Activated T-helper 1 cell treated with Interleukin-2 at 50 U/mL for 16 hours (primary cell): ENCODE data around the gene DAB2IP.

Source experiments
- DNase-seq: peaks from one replicate; pipeline ENCODE4 v3.0.0-alpha.2; 2020; ENCODE audit warnings: low read depth

DAB2IP gene

DNA sequence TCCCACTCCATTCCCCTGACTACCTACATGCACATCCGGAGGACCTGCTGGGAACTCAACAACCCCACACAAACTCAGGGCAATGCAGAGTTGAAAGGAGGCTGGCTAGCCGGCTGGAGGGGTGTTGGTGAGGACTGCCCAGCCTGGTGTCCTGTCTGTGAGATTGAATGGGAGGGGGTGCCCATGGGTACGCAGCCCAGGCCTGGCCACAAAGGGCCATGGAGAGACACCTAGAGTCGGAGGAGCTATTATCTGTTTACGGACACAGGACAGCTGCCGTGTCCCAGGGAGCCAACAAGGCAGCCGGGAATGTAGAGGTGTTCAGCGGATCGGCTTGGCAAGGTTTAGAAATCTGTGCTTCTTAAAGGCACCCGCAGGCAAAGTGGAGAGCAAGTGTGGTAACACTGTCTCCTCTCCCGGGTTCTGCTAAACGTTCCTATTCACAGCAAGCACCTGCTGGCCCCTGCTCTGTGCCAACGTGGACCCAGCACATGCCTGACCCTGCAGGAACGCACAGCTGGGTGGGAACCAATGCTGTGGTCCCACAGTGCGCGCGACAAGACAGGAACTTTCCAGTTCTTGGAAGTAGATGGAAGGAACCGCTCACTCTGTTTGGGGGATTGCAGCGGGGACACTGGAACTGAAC is 166.7 kb downstream of the DAB2IP start:
- no peak for DNase-seq

DNA sequence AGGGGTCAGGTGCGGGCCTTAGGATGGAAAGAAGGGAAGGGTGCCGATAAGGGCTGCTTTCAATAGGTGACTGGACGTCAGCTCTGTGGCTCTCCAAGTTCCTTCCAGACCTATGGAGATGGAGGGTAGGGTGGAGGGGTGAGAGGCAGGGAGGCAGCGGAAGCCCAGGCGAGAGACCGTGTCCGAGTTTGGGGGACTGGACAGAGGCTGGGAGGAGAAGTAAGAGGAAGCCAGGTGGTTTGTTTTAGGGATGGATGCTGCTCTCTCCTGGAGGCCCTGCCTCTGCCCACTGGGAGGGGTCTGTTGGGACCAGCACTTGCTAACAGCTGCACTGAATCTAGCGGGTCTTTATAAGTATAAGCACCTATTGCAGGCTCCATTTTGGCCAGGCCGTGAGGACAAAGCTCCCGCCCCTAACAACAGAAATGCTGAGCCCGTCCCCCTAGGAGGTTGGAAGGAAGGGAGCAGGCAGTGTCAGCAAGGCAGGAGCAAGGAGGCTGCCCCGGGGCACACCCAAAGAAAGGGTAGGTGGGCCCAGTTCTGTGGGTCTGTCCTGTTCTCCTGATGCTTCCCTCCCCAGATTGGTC is 167.5 kb downstream of the DAB2IP start:
- DNase-seq = no peak

DNA sequence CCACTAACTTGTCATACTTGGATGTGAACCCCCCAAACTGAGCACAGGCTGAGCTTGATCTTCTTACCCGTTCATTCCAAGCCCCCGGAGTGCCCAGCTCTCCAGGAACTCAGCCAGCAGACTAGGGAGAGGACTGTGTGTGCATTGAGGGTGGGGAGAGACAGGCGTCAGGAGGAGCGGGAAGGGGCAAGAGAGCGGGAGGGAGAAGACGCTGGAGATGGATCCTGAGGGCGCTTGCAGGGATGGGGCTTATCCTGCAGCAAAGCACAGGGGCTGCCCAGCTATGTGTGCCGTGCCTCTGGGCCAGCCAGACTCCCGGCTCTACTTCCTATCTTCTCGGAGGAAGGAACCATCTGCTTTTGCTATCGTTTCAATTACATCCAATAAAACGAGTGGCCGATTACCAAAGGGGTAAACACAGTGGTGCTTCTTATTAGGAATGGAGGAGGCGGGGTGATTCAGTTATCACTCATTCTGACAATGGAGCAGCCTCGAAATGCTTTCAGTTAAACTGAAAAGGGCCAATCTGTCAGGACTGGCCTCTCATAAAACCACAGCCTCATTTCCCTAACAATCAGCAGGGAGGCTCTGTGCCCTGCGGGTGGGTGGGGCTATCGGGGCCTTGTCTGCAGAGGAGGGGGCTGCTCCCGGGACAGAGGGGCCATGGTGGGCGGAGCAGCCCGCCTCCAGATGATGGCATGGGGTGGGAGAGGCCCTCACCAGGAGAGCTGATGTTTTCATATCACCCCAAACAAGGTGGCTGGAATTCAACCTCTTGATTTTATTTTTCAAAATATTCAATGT is 168.2 kb downstream of the DAB2IP start:
- DNase-seq = no peak

DNA sequence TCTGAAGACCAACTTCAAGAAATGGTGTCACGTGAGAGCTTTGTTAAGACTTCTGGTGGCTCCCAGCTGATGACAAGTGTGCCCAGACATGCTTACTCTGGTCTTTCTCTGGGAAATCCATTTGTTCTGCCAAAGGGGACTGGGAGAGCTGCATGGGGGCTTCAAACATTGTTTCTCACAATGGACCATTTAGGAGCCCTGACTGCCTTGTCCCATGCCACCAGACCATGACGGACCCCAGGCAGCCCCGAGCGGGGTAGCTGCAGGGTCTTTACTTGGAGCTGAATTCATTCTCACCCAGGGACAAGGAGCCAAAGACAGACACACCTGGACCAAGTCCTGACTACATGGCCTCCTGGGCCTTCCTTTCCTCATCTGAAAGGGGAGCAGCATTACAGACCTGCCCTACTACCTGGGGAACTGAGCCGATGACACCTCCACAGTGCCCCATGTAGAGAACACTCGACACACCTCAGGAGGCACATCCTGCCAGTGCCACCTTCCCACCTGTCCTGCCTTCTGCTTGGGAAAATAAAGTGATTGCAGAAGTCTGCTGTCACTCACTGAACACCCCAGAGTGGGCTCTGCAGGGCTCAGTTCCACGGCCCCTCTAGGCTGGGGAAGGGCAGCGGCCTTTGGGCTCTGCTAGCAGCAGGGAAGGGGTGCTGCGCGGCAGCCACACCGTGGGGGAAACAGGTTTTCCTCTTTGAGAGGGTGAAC is 169.0 kb downstream of the DAB2IP start:
- DNase-seq = no peak

DNA sequence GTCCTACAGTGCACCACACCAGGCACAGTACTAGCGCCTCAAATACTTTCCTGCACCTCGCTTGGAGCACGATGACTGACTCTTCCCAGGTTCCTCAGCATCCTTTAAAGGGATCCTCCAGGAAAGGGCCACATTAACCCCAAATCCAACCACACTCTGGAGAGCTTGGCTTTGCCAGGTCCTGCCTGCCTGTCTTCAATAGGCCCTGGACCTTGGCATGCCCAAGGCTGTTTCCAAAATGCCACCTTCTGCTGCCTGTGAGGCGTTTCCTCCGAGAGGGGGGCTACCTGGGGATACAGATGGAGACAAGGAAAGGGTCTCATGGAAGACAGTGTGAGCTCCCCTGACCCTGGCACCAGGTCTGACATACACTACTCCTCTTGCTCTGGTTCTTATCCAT is 169.9 kb downstream of the DAB2IP start:
- no peak for DNase-seq

DNA sequence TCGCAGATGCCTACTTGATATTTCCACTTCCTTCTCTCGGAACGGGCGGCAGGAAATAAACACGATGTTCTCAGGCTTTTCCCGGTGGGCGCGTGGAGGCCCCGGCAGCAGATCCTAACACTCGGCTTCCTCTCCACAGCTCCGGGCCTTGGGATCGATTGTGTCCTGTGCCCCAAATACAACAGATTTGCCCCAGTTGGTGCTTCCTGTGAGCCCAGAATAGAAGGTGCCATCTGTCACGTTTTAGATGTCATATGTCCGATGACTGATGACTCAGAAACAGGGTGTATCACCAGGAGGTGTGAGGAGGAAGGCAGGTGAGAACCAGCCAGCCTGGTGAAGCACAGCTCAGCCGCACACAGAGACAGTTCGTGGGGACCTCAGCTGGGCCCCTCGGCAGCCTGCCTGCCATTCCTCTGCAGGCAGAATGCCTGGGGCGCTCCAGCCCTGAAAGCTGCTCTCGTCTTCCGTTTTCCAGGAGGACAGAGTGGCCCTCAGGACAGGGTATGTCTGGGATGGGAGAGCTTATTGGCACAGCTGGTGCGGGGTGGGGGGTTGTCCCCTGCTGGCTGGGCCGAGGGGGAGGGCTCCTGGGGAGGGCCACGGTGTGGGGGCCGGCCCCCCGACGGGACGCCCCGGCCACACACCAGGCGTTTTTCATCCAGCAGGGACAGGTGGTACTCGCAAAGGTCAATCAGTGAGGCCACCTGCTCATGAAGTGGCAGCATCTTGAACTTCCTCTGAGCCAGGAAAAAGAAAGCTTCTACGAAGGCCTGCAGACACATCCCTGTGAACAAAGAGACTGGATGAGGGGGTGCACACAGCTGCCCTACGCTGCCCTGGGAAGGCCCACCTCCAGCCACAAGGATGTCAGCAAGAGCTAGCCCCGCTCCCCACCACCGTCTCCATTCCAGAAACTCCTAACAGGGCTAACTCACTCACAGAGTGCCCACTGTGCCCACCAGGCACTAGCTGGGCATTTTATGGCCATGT is 171.0 kb downstream of the DAB2IP start:
- no peak for DNase-seq

DNA sequence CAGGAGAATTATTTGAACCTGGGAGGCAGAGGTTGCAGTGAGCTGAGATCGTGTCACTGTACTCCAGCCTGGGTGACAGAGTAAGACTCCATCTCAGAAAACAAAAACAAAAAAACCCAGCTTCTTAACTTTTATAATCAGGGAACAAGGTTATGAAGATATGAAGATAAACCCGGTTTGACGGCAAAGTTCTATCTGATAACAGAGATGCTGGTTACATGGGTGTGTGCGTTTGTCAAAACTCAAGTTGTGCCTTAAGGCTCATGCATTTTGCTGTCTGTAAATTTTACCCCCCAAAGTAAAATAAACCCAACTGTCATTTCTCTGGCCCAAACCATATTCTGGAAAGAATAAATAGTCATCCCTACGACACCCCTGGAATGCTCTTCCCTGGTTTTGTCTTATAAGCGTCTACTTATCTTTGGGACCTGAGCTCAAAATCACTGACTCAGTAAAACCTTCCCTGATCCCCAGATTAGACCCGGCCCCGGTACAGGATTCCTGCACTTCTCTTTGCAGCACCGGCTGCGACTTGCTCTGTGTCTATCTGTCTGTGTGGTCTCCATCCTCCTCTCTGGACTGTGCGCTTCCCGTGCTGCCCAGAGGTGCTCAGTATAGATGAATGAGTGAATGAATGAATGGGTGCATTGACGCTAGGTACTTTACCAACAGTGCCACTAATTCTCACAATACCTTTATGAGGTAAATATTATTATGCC is 172.2 kb downstream of the DAB2IP start:
- no peak for DNase-seq

DNA sequence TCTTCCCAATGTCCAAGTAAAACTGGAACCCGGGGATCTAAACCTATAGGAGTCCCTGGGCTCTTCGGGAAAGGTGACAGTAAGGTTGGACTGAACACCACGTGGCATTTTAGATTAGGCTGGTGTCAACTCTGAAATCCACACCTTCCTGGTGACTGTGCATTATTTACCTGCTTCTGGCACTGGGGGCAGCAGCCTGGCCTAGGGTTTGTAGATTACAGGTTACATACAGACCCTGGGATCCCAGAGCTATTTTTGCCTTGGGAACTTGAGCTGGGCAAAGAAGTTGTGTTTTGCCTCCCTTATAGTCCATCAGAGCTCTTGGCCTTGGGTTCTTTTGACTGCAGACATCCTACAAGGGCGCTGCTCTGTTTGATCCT is 173.2 kb downstream of the DAB2IP start:
- DNase-seq = no peak

DNA sequence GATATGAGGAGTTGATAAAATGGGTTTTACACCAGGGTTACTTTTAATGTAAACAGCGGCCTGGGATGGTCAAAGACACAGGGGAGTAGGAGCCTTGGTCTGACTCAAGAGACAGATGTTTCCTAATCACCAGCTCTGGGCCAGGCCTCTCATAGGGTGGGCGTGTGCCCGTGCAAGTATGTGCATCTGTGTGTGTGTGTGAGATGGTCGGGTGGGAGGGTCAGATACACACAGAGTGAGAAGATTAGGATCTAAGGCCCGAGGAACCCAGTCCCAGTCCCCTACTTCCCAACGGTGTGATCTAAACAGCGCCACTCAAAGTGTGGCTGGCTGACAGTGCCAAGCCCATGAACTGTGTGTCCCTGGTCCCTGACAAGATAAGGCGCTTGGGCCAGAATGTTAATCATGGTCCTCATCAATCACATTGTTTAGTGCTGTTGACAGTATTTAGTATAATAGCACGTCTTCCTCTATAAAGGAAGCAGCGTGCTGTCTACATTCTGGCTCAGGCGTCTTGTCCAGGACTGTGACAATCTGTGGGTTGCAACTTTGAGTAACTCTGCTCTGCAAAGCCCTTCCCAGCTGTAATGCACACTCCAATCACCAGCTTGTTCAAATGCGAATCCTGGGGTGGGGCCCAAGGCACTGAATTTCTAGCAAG is 173.7 kb downstream of the DAB2IP start:
- DNase-seq = no peak

DNA sequence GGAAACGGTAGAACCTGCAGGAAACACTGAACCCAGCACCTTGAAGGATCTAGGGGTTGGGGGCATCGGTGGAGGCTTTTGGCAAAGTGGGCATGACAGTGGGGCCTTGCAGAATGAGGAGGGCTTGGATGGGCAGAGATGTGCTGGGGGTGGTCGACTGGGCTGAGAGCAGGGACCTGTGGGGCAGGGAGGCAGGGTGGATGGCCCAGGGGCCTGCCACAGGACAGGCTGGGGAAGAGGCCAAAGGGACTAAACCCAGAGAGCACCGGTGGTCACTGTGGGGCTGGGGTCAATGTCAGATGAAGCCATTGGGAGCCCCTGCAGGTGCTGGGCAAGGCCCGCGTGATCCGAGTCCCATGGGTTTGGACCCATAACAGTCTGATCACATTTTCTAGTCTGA is 175.3 kb downstream of the DAB2IP start:
- DNase-seq = no peak

DNA sequence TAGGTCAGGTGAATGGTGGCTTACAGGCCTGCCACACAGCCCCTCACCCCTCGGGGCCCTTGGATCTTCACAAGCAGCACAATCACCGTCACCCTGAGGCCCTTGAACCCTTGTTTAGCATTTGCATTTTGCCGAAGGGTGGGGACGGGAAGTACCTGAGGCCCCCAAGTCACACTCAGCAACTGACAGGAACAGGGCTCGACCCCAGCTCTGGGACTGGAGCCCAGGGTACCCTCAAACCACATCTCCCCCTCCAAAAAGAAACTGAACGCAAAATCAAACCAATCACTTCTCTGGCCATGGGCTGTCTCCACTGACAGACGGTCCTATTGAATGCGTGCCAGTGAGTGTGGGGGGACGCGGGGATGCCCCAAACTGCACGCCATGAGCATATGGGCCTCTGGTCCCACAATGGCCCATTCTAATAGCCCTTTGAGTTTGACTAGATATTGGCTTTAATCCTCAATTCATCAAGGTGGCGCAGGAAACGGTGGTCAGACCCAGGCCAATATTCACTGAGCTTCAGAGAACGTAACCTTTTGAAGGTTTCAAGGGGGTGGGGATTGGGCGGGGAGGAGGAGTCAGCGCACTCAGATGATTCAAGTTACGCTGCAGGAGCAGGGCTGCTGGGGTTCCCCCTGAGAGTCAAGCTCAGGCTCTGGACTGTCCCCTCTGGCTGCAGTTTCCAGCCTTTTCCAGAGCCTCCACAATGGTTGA is 176.0 kb downstream of the DAB2IP start:
- DNase-seq = no peak

DNA sequence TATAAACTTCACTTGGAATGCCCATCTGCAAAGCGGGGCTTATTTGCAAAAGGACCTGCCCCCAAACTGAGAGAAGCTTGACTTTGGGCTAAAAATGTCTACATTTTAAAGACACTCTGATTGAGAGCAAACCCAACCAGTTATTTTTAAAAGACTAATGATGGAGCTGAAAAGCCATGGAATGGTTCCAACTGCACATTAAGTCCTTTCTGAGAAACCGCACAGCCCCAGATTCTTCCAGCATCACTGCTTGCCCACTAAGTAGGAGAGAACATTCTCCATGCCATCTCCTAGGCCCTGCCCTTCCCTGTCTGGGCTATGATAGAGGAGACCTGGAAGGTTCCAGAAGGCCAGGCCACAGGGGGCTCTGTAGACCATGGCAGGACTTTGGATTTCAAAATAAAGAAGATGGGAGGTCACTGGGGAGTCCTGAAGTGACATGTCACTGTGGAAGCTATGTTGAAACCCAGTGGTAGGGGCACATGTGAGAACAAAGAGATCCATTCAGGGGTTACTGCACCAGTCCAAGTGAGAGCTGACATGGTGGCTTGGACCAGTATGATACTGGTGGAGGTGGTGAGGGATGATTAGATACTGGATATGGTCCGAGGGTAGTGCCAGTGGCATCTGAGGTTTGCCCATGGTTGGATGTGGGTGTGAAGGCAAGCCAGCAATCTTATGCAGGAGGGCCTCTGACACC is 179.2 kb downstream of the DAB2IP start:
- no peak for DNase-seq

DNA sequence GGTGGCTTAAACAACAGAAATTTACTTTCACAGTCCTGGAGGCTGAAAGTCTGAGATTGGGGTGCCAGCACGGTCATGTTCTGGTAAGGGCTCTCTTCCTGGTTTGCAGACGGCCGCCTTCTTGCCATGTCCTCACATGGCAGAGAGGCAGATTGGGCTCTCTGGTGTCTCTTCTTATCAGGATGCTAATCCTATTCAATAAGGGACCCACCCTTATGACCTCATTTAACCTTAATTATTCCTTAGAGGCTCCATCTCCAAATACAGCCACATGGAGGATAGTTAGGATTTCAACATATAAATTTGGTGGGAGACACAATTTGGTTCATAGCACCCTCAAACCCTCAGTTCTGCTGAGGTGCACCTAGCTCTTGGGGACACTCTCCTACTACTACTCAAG is 180.4 kb downstream of the DAB2IP start:
- DNase-seq = no peak

DNA sequence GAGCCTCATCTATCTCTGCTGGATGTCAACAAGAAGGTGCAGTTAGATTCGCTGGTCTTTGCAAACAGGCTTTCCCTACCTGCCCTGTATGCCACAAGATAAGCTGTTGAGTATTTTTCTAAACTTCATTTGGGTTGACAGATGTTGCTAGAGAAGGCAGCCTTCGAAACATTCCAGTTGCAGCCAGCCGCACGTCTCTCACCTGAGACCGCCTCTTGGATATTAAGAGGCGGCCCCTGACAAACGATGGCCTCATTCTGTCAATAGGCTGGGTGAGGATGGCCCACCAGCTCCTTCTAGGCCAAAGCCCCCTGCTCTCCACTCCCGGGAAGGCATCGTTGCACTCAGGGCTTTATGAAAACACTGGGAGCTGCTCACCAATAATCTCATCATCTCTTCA is 181.6 kb downstream of the DAB2IP start:
- no peak for DNase-seq
